ENCODE data around the gene JARID2.

JARID2 gene

GRCh38 chr6:15526212-15526701 lies 280.4 kb downstream of the JARID2 start:
- no peak overlapping the region for H3K4me3 ChIP-seq (ENCODE audit: low read length)
- DNase-seq (ENCODE audit: low read depth): no peak
- TF ChIP-seq CTCF (conservative IDR thresholded peaks at IDR 0.05; ENCODE audit: low read depth, low read length): no peak

GRCh38 chr6:15527838-15528617 lies 282.2 kb downstream of the JARID2 start:
- DNase-seq (ENCODE audit: low read depth): no peak
- no peak for TF ChIP-seq CTCF (conservative IDR thresholded peaks at IDR 0.05; ENCODE audit: low read depth, low read length)
- H3K4me3 ChIP-seq (ENCODE audit: low read length): no peak overlapping the region

- H3K4me3 ChIP-seq (ENCODE audit: low read length): no peak overlapping the region
- no peak for TF ChIP-seq CTCF (conservative IDR thresholded peaks at IDR 0.05; ENCODE audit: low read depth, low read length)
- no peak for DNase-seq (ENCODE audit: low read depth)
Observed at GRCh38 chr6:15528870-15529269, 283.0 kb downstream of the JARID2 start.

- H3K4me3 ChIP-seq (ENCODE audit: low read length): no peak overlapping the region
- no peak for TF ChIP-seq CTCF (conservative IDR thresholded peaks at IDR 0.05; ENCODE audit: low read depth, low read length)
- no peak for DNase-seq (ENCODE audit: low read depth)
Observed at GRCh38 chr6:15530411-15530810, 284.5 kb downstream of the JARID2 start.

- TF ChIP-seq CTCF (conservative IDR thresholded peaks at IDR 0.05; ENCODE audit: low read depth, low read length): no peak
- H3K4me3 ChIP-seq (ENCODE audit: low read length): no peak overlapping the region
- DNase-seq (ENCODE audit: low read depth): no peak
Observed at GRCh38 chr6:15531973-15532372, 286.1 kb downstream of the JARID2 start.

GRCh38 chr6:15533379-15534026 lies 287.6 kb downstream of the JARID2 start:
- DNase-seq (ENCODE audit: low read depth): no peak
- no peak for TF ChIP-seq CTCF (conservative IDR thresholded peaks at IDR 0.05; ENCODE audit: low read depth, low read length)
- H3K4me3 ChIP-seq (ENCODE audit: low read length): no peak overlapping the region

- no peak for DNase-seq (ENCODE audit: low read depth)
- no peak overlapping the region for H3K4me3 ChIP-seq (ENCODE audit: low read length)
- no peak for TF ChIP-seq CTCF (conservative IDR thresholded peaks at IDR 0.05; ENCODE audit: low read depth, low read length)
Observed at GRCh38 chr6:15534974-15535373, 289.1 kb downstream of the JARID2 start.
